ENCODE data around the gene MYO10.

The MYO10 gene

GRCh38 chr5:16737209-16737608 is 198.9 kb downstream of the MYO10 start:
- TF ChIP-seq CEBPB (IDR thresholded peaks at IDR 0.05) (no peak), NFIC (IDR thresholded peaks at IDR 0.05) (no peak), MAX (IDR thresholded peaks at IDR 0.05) (no peak), CREB1 (IDR thresholded peaks at IDR 0.05; ENCODE audit: low read depth) (no peak), RAD21 (IDR thresholded peaks at IDR 0.05; ENCODE audit: low read depth) (no peak), TAF1 (IDR thresholded peaks at IDR 0.05; ENCODE audit: low read depth) (no peak)

GRCh38 chr5:16736158-16736995 is 199.7 kb downstream of the MYO10 start:
- TF ChIP-seq USF1 (IDR thresholded peaks at IDR 0.05) (0 out of 2 replicates have a peak, but pooled peaks have one; percentile 23), EGR1 (IDR thresholded peaks at IDR 0.05) (no peak), YY1 (IDR thresholded peaks at IDR 0.05; ENCODE audit: low read depth) (peak; percentile 87), TCF12 (IDR thresholded peaks at IDR 0.05; ENCODE audit: low read depth) (0 out of 2 replicates have a peak, but pooled peaks have one; percentile 53), TAF1 (IDR thresholded peaks at IDR 0.05; ENCODE audit: low read depth) (no peak), EP300 (IDR thresholded peaks at IDR 0.05; ENCODE audit: borderline replicate concordance) (peak; percentile 66; the same call in 1 of the 2 replicates), CEBPB (IDR thresholded peaks at IDR 0.05) (peak; percentile 87), TEAD4 (IDR thresholded peaks at IDR 0.05) (no peak; the same call in 1 of the 2 replicates), ZBTB7A (IDR thresholded peaks at IDR 0.05; ENCODE audit: low read depth) (no peak), CREB1 (IDR thresholded peaks at IDR 0.05; ENCODE audit: low read depth) (peak; percentile 64), FOXM1 (IDR thresholded peaks at IDR 0.05; ENCODE audit: borderline replicate concordance, low read depth) (no peak), RAD21 (IDR thresholded peaks at IDR 0.05; ENCODE audit: low read depth) (peak; percentile 21; the same call in 1 of the 2 replicates), NFIC (IDR thresholded peaks at IDR 0.05) (peak; percentile 60; the same call in 1 of the 2 replicates), MAX (IDR thresholded peaks at IDR 0.05) (peak; percentile 65; the same call in 1 of the 2 replicates), REST (IDR thresholded peaks at IDR 0.05; ENCODE audit: low read depth) (no peak)

GRCh38 chr5:16735101-16736060 is 200.7 kb downstream of the MYO10 start:
- TF ChIP-seq YY1 (IDR thresholded peaks at IDR 0.05; ENCODE audit: low read depth) (no peak), RAD21 (IDR thresholded peaks at IDR 0.05; ENCODE audit: low read depth) (no peak), TAF1 (IDR thresholded peaks at IDR 0.05; ENCODE audit: low read depth) (no peak), REST (IDR thresholded peaks at IDR 0.05; ENCODE audit: low read depth) (no peak), TEAD4 (IDR thresholded peaks at IDR 0.05) (no peak), FOXM1 (IDR thresholded peaks at IDR 0.05; ENCODE audit: borderline replicate concordance, low read depth) (no peak), TCF12 (IDR thresholded peaks at IDR 0.05; ENCODE audit: low read depth) (no peak), USF1 (IDR thresholded peaks at IDR 0.05) (no peak), CREB1 (IDR thresholded peaks at IDR 0.05; ENCODE audit: low read depth) (no peak), EP300 (IDR thresholded peaks at IDR 0.05; ENCODE audit: borderline replicate concordance) (no peak), EGR1 (IDR thresholded peaks at IDR 0.05) (no peak), NFIC (IDR thresholded peaks at IDR 0.05) (no peak), CEBPB (IDR thresholded peaks at IDR 0.05) (no peak), MAX (IDR thresholded peaks at IDR 0.05) (no peak), ZBTB7A (IDR thresholded peaks at IDR 0.05; ENCODE audit: low read depth) (no peak)

GRCh38 chr5:16733331-16734006 is 202.6 kb downstream of the MYO10 start:
- TF ChIP-seq MAX (IDR thresholded peaks at IDR 0.05) = no peak
- TF ChIP-seq REST (IDR thresholded peaks at IDR 0.05; ENCODE audit: low read depth) = no peak
- no peak for TF ChIP-seq EGR1 (IDR thresholded peaks at IDR 0.05)
